ENCODE measurements around the gene LPP. TPM values are rescaled to one million over a fixed set of nuclear protein-coding genes. Genes with fewer than 3 reads are reported as not detected.

LPP gene
- total RNA-seq, 4 donors from 2014 or later: 45.9 to 81.1 (median 63.0) TPM

- DNase-seq (ENCODE audit: low spot score in 2 of 2): no peak
- no peak for TF ChIP-seq POLR2A (IDR thresholded peaks at IDR 0.05)
- TF ChIP-seq, protein P1, sequence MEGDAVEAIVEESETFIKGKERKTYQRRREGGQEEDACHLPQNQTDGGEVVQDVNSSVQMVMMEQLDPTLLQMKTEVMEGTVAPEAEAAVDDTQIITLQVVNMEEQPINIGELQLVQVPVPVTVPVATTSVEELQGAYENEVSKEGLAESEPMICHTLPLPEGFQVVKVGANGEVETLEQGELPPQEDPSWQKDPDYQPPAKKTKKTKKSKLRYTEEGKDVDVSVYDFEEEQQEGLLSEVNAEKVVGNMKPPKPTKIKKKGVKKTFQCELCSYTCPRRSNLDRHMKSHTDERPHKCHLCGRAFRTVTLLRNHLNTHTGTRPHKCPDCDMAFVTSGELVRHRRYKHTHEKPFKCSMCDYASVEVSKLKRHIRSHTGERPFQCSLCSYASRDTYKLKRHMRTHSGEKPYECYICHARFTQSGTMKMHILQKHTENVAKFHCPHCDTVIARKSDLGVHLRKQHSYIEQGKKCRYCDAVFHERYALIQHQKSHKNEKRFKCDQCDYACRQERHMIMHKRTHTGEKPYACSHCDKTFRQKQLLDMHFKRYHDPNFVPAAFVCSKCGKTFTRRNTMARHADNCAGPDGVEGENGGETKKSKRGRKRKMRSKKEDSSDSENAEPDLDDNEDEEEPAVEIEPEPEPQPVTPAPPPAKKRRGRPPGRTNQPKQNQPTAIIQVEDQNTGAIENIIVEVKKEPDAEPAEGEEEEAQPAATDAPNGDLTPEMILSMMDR (IDR thresholded peaks at IDR 0.05): no peak
- no peak overlapping the region for H3K4me3 ChIP-seq (ENCODE audit: low read depth, poor library complexity, severe bottlenecking)
- 83 to 85% methylated on average over 2 of the region's 2 CpGs for WGBS, 2 donors
- intact Hi-C loops (cut with DNase I; ENCODE audit: low total_unique reads): no loop called here
These were observed 373.4 kb downstream of the LPP start for GRCh38 chr3:188527389-188527788.

DNA sequence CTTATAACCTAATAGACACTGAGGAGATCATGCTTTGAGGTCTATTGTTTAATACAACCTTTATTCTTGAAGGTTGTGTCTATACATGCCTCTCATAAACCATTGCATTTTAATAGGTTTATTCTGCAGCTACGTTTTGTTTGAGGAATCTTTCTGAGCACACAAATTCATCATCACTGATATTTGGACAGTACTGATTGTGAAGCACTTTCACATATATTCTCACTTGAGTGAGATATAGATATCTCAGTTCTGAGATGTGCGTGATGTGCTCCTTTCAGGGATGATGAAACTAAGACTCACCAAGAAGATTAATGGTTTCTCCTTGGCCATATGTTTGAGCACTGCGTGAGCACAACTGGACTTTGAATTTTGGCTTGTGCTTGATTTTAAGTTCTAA is 374.4 kb downstream of the LPP start:
- no peak for TF ChIP-seq POLR2A (IDR thresholded peaks at IDR 0.05)
- TF ChIP-seq, protein P1 (IDR thresholded peaks at IDR 0.05): no peak
- intact Hi-C loops (cut with DNase I; ENCODE audit: low total_unique reads): no loop called here
- no peak for DNase-seq (ENCODE audit: low spot score in 2 of 2)
- 73 to 81% methylated on average over 3 of the region's 3 CpGs for WGBS, 2 donors
- no peak overlapping the region for H3K4me3 ChIP-seq (ENCODE audit: low read depth, poor library complexity, severe bottlenecking)

DNA sequence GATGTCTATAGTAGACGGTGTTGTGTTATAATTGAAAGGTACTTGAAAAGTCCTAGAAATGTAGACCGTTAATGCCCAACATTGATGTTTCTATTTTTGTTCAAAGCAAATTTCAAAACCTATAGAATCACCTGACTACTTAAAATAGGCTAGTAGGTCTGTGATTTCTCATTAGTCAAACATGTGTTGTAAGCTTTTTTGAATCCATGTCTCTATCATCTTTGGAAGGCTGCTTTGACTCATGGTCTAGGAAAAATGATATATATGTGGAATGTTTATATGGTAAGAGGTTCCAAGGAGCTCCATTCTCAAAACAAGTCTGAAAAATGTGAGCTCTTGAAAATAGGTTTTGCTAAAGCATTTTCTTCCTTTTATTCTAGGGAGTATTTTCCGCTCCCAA is 375.3 kb downstream of the LPP start:
- intact Hi-C loops (cut with DNase I; ENCODE audit: low total_unique reads): no loop called here
- no peak for TF ChIP-seq POLR2A (IDR thresholded peaks at IDR 0.05)
- TF ChIP-seq, protein P1 (IDR thresholded peaks at IDR 0.05): no peak
- 92 to 93% methylated on average over 3 of the region's 3 CpGs for WGBS, 2 donors
- H3K4me3 ChIP-seq (ENCODE audit: low read depth, poor library complexity, severe bottlenecking): no peak overlapping the region
- no peak for DNase-seq (ENCODE audit: low spot score in 2 of 2)

GRCh38 chr3:188530226-188530625 is 376.3 kb downstream of the LPP start:
- WGBS, 2 donors: 92 to 94% methylated on average over 2 of the region's 2 CpGs
- TF ChIP-seq, protein P1 (IDR thresholded peaks at IDR 0.05): no peak
- TF ChIP-seq POLR2A (IDR thresholded peaks at IDR 0.05): no peak
- no peak for DNase-seq (ENCODE audit: low spot score in 2 of 2)
- no peak overlapping the region for H3K4me3 ChIP-seq (ENCODE audit: low read depth, poor library complexity, severe bottlenecking)
- intact Hi-C loops (cut with DNase I; ENCODE audit: low total_unique reads): no loop called here

GRCh38 chr3:188531210-188531609 is 377.3 kb downstream of the LPP start:
- no peak for TF ChIP-seq POLR2A (IDR thresholded peaks at IDR 0.05)
- TF ChIP-seq, protein P1 (IDR thresholded peaks at IDR 0.05): no peak
- intact Hi-C loops (cut with DNase I; ENCODE audit: low total_unique reads): no loop called here
- no peak for DNase-seq (ENCODE audit: low spot score in 2 of 2)
- no peak overlapping the region for H3K4me3 ChIP-seq (ENCODE audit: low read depth, poor library complexity, severe bottlenecking)

DNA sequence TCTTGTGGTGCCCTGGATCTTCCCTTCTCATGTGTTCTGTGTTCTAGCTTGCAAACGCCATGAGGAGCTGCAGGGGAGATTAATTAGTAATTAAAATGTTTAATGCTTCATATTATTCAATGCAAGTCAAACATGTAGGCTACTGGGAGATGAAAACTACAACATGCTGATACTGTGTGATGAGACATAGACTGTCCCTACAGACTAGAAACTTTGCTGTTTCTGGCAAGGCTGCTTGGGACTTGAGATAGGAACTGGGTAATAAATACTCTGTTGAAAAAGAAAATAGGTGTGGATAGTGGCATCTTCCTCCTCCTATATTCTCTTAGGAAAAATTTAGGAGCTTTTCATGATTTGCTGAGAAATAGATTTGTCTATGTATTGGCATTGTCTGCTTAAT is 379.2 kb downstream of the LPP start:
- H3K4me3 ChIP-seq (ENCODE audit: low read depth, poor library complexity, severe bottlenecking): no peak overlapping the region
- WGBS, 2 donors: 30 to 53% methylated on average over 1 of the region's 1 CpG
- intact Hi-C loops (cut with DNase I; ENCODE audit: low total_unique reads): no loop called here
- no peak for TF ChIP-seq POLR2A (IDR thresholded peaks at IDR 0.05)
- TF ChIP-seq, protein P1 (IDR thresholded peaks at IDR 0.05): no peak
- no peak for DNase-seq (ENCODE audit: low spot score in 2 of 2)
